Mucosa of rectum (tissue), 2 donors: ENCODE measurements around the gene GAL3ST2.

Experiments
- H3K27ac ChIP-seq, 2 donors: one replicate each; pipeline ENCODE4 v1.7.0; 2013; ENCODE audit warnings: inconsistent platforms in 2 of 2, low read depth in 2 of 2, low read length in 2 of 2
- H3K27me3 ChIP-seq, 2 donors: one replicate each; pipeline ENCODE4 v1.7.0; 2013; ENCODE audit warnings: low read length in 2 of 2; ENCODE audit not compliant: control insufficient read depth in 2 of 2, insufficient read depth in 2 of 2
- H3K36me3 ChIP-seq, 2 donors: one replicate each; pipeline ENCODE4 v1.7.0; 2013; ENCODE audit warnings: low read length in 2 of 2; ENCODE audit not compliant: control insufficient read depth in 2 of 2, insufficient read depth in 2 of 2
- H3K4me1 ChIP-seq, 2 donors: one replicate each; pipeline ENCODE4 v1.7.0; 2013; ENCODE audit warnings: low read length in 2 of 2, mild to moderate bottlenecking in 1 of 2; ENCODE audit not compliant: control insufficient read depth in 2 of 2, insufficient read depth in 2 of 2
- H3K4me3 ChIP-seq, 2 donors: one replicate each; pipeline ENCODE4 v1.7.0; 2013; ENCODE audit warnings: low read length in 2 of 2
- H3K9ac ChIP-seq, 2 donors: one replicate each; pipeline ENCODE4 v1.7.0; 2013; ENCODE audit warnings: low read length in 2 of 2, low read depth in 1 of 2, mild to moderate bottlenecking in 1 of 2
- H3K9me3 ChIP-seq, 2 donors: one replicate each; pipeline ENCODE4 v1.7.0; 2013; ENCODE audit warnings: low read length in 2 of 2; ENCODE audit not compliant: control insufficient read depth in 2 of 2
- donor health status: healthy.
- donor health status: Normal muscosa, but diverticular disease.

GAL3ST2 gene

DNA sequence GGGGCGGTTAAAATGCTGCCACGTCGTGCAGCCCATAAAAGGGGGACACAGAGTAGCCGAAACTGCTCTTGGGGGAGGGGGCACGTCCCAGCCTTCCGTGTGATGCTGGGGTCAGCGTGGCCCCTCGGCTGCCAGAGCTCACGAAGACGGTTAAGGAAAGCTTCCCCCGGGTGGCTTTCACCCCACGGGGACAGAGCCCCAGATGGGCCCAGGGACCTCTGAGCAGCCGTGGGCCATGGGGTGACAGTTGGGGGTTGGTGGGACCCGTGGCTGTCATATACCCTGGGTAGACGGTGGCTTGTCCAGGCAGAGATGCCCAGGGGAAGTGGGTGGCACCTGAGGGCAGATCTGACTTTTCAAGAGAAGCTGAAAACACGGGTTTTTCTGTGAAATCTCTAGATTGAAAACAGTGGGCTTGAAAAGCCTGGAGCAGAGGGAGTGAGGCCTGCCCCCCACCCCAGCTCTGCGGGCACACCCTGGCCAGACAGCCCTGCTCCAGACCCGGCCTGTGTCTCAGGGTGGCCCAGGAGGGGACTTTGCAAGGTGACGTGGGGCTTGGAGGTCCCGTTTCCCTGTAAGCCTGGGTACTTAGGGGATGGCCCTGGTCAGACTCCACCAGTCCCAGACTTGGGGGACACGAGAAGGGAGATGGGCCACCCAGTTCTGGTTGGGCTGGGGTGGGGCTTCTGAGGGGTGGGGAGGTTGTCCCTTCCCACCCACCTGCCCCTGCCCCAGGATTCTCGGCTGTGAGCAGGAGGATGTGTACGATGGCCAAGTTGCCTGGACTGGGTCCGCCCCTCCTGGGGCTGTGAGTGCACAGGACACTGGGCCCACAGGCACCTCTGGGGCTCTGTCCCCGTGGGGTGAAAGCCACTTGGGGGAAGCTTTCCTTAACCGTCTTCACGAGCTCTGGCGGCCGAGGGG, 33.0 kb downstream of the GAL3ST2 start:
- peaks cover 2 to 3% of the 10 kb centered on the region in 2 donors for H3K27me3 ChIP-seq
- peaks cover 18 to 28% of the 10 kb centered on the region in 2 donors for H3K4me1 ChIP-seq
- peak overlapping the region; percentile 89 to 93 for H3K27ac ChIP-seq
- peaks cover 0 to 3% of the 10 kb centered on the region in 2 donors for H3K36me3 ChIP-seq
- H3K9ac ChIP-seq = peak overlapping the region; percentile 70 to 92
- peak overlapping the region; percentile 74 to 87 for H3K4me3 ChIP-seq
- no peaks in the 10 kb centered on the region for H3K9me3 ChIP-seq

- peak overlapping the region; percentile 70 to 92 for H3K9ac ChIP-seq
- no peaks in the 10 kb centered on the region for H3K27me3 ChIP-seq
- H3K4me3 ChIP-seq = peak overlapping the region in 1 of 2 donors; percentile 87
- no peaks in the 10 kb centered on the region for H3K9me3 ChIP-seq
- peak overlapping the region in 1 of 2 donors; percentile 93 for H3K27ac ChIP-seq
- H3K36me3 ChIP-seq = no peaks in the 10 kb centered on the region
- H3K4me1 ChIP-seq = peaks cover 15 to 29% of the 10 kb centered on the region in 2 donors
These were observed 33.9 kb downstream of the GAL3ST2 start for GRCh38 chr2:241810307-241811200.

- Histone ChIP-seq H3K9ac (no peak overlapping the region), H3K36me3 (no peaks in the 10 kb centered on the region), H3K27ac (no peak overlapping the region), H3K4me1 (peaks cover 15 to 30% of the 10 kb centered on the region in 2 donors), H3K9me3 (no peaks in the 10 kb centered on the region), H3K4me3 (no peak overlapping the region), H3K27me3 (no peaks in the 10 kb centered on the region)
These were observed 34.8 kb downstream of the GAL3ST2 start for GRCh38 chr2:241811201-241811951.

DNA sequence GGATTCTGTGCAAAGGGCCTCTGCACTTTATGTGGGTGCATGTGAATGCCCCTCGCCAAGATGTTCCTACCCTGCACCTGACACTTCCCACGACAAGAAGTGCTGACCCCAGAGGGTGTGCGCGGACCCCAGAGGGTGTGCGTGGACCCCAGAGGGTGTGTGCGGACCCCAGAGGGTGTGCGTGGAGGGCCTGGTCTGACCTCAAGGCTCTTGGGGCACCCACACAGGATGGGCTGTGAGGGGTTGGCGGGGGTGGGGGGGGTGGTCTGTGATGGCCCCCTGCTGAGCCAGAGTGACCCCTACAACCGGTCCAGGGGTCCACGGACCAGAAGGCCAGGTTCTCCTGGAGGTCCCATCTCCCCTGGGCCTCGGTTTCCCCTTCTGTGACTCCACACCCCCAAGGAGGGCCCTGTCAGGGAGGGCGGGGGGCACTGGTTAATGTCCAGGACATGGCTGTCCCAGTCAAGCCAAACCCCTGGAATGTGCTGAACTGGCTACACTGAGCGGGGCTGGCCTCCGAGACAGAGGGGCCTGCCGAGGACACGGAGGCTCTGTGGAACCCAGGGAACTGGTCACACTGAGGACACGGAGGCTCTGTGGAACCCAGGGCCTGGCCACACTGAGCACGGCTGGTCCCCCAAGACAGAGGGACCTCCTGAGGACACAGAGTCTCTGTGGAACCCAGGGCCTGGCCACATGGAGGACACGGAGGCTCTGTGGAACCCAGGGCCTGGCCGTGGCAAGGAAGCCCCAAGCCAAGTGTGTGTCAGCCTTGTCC, 35.5 kb downstream of the GAL3ST2 start:
- no peak overlapping the region for H3K4me3 ChIP-seq
- H3K4me1 ChIP-seq = peaks cover 15 to 35% of the 10 kb centered on the region in 2 donors
- H3K27me3 ChIP-seq = no peaks in the 10 kb centered on the region
- no peaks in the 10 kb centered on the region for H3K9me3 ChIP-seq
- no peak overlapping the region for H3K9ac ChIP-seq
- no peaks in the 10 kb centered on the region for H3K36me3 ChIP-seq
- H3K27ac ChIP-seq = no peak overlapping the region

- no peak overlapping the region for H3K9ac ChIP-seq
- H3K4me1 ChIP-seq = peaks cover 17 to 40% of the 10 kb centered on the region in 2 donors
- H3K27me3 ChIP-seq = no peaks in the 10 kb centered on the region
- H3K9me3 ChIP-seq = no peaks in the 10 kb centered on the region
- H3K36me3 ChIP-seq = no peaks in the 10 kb centered on the region
- H3K4me3 ChIP-seq = no peak overlapping the region
- no peak overlapping the region for H3K27ac ChIP-seq
These were observed 36.4 kb downstream of the GAL3ST2 start for GRCh38 chr2:241812730-241813643.

DNA sequence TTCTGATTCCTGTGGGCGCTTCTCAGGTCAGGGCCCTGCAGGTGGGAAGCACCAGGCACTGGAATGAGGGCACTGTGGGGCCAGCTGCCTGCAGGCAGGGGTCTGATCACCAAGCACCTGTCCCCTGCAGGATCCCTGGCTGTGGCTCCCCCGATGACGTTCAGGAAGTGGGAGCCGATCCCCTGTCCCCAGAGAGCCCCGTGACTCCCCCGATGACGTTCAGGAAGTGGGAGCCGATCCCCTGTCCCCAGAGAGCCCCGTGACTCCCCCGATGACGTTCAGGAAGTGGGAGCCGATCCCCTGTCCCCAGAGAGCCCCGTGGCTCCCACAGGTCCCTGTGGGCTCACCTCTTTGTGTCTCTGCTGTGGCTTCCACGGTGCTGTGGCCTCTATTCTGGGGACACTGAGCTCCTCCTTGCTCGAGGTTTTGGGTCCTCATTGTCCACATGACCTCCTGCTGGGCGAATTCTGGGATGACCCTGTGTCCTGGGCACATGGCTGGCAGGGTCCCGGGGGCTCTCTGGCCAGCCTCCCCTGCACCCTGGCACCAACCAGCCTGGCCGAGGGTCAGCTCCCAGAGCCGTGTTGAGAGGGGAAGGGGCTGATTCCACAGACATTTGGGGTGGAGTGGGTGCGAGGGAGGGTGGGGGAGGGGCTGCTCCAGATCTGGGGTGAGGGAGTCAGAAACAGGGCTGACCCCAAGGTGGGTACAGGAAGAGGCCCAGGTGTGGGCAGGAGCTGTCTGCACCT, 37.2 kb downstream of the GAL3ST2 start:
- no peak overlapping the region for H3K4me3 ChIP-seq
- no peaks in the 10 kb centered on the region for H3K9me3 ChIP-seq
- peaks cover 0 to under 1% of the 10 kb centered on the region in 2 donors for H3K27me3 ChIP-seq
- no peak overlapping the region for H3K9ac ChIP-seq
- H3K4me1 ChIP-seq = peaks cover 16 to 39% of the 10 kb centered on the region in 2 donors
- no peak overlapping the region for H3K27ac ChIP-seq
- no peaks in the 10 kb centered on the region for H3K36me3 ChIP-seq

GRCh38 chr2:241814393-241814642, 37.7 kb downstream of the GAL3ST2 start:
- no peak overlapping the region for H3K4me3 ChIP-seq
- H3K4me1 ChIP-seq = peaks cover 16 to 37% of the 10 kb centered on the region in 2 donors
- H3K27ac ChIP-seq = no peak overlapping the region
- no peaks in the 10 kb centered on the region for H3K9me3 ChIP-seq
- no peaks in the 10 kb centered on the region for H3K36me3 ChIP-seq
- peaks cover 0 to 3% of the 10 kb centered on the region in 2 donors for H3K27me3 ChIP-seq
- no peak overlapping the region for H3K9ac ChIP-seq

DNA sequence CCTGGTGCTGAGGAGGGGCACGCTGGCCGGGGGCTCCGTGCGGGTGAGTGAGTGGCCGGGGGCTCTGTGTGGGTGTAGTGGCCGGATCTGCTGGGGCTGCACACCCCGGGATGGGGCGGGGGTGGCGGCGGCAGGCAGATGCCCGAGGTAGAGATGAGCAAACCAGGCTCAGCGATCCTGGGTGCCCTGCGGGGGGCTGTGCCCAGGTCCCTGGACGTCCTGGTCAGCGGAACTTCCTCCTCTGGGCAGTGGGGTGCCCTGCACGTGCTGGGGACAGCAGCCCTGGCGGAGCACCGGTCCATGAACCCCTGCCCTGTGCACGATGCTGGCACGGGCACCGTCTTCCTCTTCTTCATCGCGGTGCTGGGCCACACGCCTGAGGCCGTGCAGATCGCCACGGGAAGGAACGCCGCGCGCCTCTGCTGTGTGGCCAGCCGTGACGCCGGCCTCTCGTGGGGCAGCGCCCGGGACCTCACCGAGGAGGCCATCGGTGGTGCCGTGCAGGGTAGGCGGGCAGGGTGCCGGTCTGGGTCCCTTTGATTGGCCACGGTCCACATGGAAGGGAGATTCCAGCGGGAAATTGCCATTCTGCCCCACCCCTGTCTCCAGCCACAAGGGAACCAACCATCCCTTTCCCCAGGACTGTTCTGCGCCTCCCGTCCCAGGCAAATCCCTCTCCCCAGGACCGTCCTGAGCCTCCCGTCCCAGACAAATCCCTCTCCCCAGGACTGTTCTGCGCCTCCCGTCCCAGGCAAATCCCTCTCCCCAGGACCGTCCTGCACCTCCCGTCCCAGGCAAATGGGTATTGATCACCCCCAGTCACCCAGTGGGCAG, 38.2 kb downstream of the GAL3ST2 start:
- no peaks in the 10 kb centered on the region for H3K9me3 ChIP-seq
- peaks cover 0 to 3% of the 10 kb centered on the region in 2 donors for H3K27me3 ChIP-seq
- no peaks in the 10 kb centered on the region for H3K36me3 ChIP-seq
- peaks cover 14 to 33% of the 10 kb centered on the region in 2 donors for H3K4me1 ChIP-seq
- no peak overlapping the region for H3K9ac ChIP-seq
- no peak overlapping the region for H3K4me3 ChIP-seq
- no peak overlapping the region for H3K27ac ChIP-seq
